NCI-H774 (cell line): ENCODE results near the gene STARD7.

Experiments used
- DNase-seq: peaks from one replicate; lab custom pipeline; 2025; lab: John Stamatoyannopoulos, UW

STARD7 gene

GRCh38 chr2:96197546-96198255, 10.9 kb downstream of the STARD7 start:
- DNase-seq, result no peak

GRCh38 chr2:96195410-96196066, 13.1 kb downstream of the STARD7 start:
- no peak for DNase-seq

GRCh38 chr2:96191937-96192670, 16.5 kb downstream of the STARD7 start:
- no peak for DNase-seq

- DNase-seq, result no peak
Observed at GRCh38 chr2:96188821-96189526, 19.7 kb downstream of the STARD7 start.

GRCh38 chr2:96186562-96186961, 22.1 kb downstream of the STARD7 start:
- no peak for DNase-seq

GRCh38 chr2:96185516-96185915, 23.1 kb downstream of the STARD7 start:
- DNase-seq, result no peak

- no peak for DNase-seq
Observed at GRCh38 chr2:96184989-96185388, 23.6 kb downstream of the STARD7 start.

- no peak for DNase-seq
Observed at GRCh38 chr2:96184188-96184587, 24.4 kb downstream of the STARD7 start.

- no peak for DNase-seq
Observed at GRCh38 chr2:96181529-96181928, 27.1 kb downstream of the STARD7 start.

- no peak for DNase-seq
Observed at GRCh38 chr2:96180521-96180920, 28.1 kb downstream of the STARD7 start.

GRCh38 chr2:96180002-96180401, 28.6 kb downstream of the STARD7 start:
- no peak for DNase-seq

GRCh38 chr2:96176661-96177060, 32.0 kb downstream of the STARD7 start:
- DNase-seq, result no peak

- DNase-seq, result no peak
Observed at GRCh38 chr2:96175951-96176350, 32.7 kb downstream of the STARD7 start.

- peak; percentile 56 for DNase-seq
Observed at GRCh38 chr2:96174251-96175144, 34.1 kb downstream of the STARD7 start.

- DNase-seq, result no peak
Observed at GRCh38 chr2:96171831-96172230, 36.8 kb downstream of the STARD7 start.

- DNase-seq, result no peak
Observed at GRCh38 chr2:96170626-96171025, 38.0 kb downstream of the STARD7 start.

GRCh38 chr2:96169868-96170507, 38.6 kb downstream of the STARD7 start:
- no peak for DNase-seq

- peak; percentile 13 for DNase-seq
Observed at GRCh38 chr2:96167407-96168013, 41.1 kb downstream of the STARD7 start.

- DNase-seq, result no peak
Observed at GRCh38 chr2:96164459-96165184, 44.0 kb downstream of the STARD7 start.
